ENCODE measurements around the gene ATP5MC3. TPM values are rescaled to one million over a fixed set of nuclear protein-coding genes. Genes with fewer than 3 reads are reported as not detected.
A peak's percentile ranks its signal among the peaks of the same experiment; 100 is the strongest.

ATP5MC3 gene
- total and polyA plus RNA-seq, 2 donors (not counting 3 experiments of a cell fraction or from before 2014, with no cell fraction given) = 201 to 452 TPM

DNA sequence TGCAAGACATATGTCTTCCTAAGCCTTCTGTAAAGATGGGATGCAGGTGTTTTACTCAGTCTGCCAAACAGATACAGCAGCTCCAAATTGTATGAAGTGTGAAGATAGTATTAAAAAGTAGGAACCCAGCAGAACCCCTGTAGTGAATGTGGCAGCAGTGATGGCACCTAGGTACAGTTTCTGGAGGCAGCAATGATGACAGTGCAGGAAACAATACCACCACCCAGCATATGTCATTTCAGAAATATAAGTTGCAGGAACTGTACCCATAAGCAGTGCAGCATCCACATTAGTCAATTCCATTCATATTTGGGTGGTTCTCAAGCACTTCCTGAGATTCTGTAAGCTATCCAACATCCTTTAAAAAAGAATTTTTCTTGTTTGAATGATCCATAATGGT is 46.7 kb upstream of the ATP5MC3 start:
- H3K79me2 ChIP-seq (ENCODE audit: control insufficient read depth, insufficient read depth, low read length) = no peaks in the 10 kb centered on the region
- no TSS peak for BruUV-seq (replicated peaks)
- H3K4me2 ChIP-seq (ENCODE audit: insufficient read depth, low read length) = no peak overlapping the region
- POLR2A ChIA-PET = no interaction called here
- TF ChIP-seq, protein P1, sequence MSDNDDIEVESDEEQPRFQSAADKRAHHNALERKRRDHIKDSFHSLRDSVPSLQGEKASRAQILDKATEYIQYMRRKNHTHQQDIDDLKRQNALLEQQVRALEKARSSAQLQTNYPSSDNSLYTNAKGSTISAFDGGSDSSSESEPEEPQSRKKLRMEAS (IDR thresholded peaks at IDR 0.05; ENCODE audit: insufficient read depth, insufficient read length) = no peak
- TF ChIP-seq FOS (IDR thresholded peaks at IDR 0.05; ENCODE audit: borderline replicate concordance, insufficient read depth, low read length) = no peak
- no peak for TF ChIP-seq JUN (IDR thresholded peaks at IDR 0.05; ENCODE audit: borderline replicate concordance, insufficient read depth, insufficient read length, low read depth)
- TF ChIP-seq EZH2 (IDR thresholded peaks at IDR 0.05; ENCODE audit: borderline replicate concordance, low read depth, low read length, severe bottlenecking) = no peak
- TF ChIP-seq POLR2A (IDR thresholded peaks at IDR 0.05; ENCODE audit: low read depth, low read length) = no peak
- TF ChIP-seq, protein P2, sequence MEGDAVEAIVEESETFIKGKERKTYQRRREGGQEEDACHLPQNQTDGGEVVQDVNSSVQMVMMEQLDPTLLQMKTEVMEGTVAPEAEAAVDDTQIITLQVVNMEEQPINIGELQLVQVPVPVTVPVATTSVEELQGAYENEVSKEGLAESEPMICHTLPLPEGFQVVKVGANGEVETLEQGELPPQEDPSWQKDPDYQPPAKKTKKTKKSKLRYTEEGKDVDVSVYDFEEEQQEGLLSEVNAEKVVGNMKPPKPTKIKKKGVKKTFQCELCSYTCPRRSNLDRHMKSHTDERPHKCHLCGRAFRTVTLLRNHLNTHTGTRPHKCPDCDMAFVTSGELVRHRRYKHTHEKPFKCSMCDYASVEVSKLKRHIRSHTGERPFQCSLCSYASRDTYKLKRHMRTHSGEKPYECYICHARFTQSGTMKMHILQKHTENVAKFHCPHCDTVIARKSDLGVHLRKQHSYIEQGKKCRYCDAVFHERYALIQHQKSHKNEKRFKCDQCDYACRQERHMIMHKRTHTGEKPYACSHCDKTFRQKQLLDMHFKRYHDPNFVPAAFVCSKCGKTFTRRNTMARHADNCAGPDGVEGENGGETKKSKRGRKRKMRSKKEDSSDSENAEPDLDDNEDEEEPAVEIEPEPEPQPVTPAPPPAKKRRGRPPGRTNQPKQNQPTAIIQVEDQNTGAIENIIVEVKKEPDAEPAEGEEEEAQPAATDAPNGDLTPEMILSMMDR (IDR thresholded peaks at IDR 0.05; ENCODE audit: extremely low read depth in 1 of 2, insufficient read depth in 1 of 2, low read depth in 1 of 2, low read length in 2 of 2) = no peak
- TF ChIP-seq MYC (IDR thresholded peaks at IDR 0.05; ENCODE audit: low read depth, low read length) = no peak
- TF ChIP-seq GATA2 (IDR thresholded peaks at IDR 0.05; ENCODE audit: insufficient read depth, insufficient read length, low read depth, low read length) = no peak
- no peak for TF ChIP-seq POLR2AphosphoS5 (IDR thresholded peaks at IDR 0.05; ENCODE audit: insufficient read depth, low read depth, low read length)
- H3K4me1 ChIP-seq (ENCODE audit: control insufficient read depth, extremely low read depth, insufficient read depth, low read length) = no peaks in the 10 kb centered on the region
- CTCF ChIA-PET = interaction anchor here (1.0 kb wide), 1 partner anchor 23 kb away, joined by 3 read pairs; no protein-coding TSS in a partner anchor
- H3K9me1 ChIP-seq (replicated peaks; ENCODE audit: control insufficient read depth, extremely low read depth, insufficient read depth, low read length) = no peaks in the 10 kb centered on the region
- DNase-seq (ENCODE audit: low read depth, low spot score) (no peak), FAIRE-seq (peak; percentile 15)
- no peaks in the 10 kb centered on the region for H4K20me1 ChIP-seq (replicated peaks; ENCODE audit: control insufficient read depth, extremely low read depth, insufficient read depth, low read length)
- no peak overlapping the region for H3K4me3 ChIP-seq (replicated peaks in 1 of 3; ENCODE audit: insufficient read depth in 1 of 3, low read depth in 1 of 3, low read length in 3 of 3)
- H3K9me3 ChIP-seq (replicated peaks; ENCODE audit: control insufficient read depth, insufficient read depth, low read length) = no peaks in the 10 kb centered on the region
- no peak overlapping the region for H3K9ac ChIP-seq (replicated peaks; ENCODE audit: extremely low read depth, insufficient read depth, low read length)
- no peaks in the 10 kb centered on the region for H3K36me3 ChIP-seq (ENCODE audit: control insufficient read depth in 2 of 2, extremely low read depth in 1 of 2, insufficient read depth in 2 of 2, low read length in 2 of 2)
- no peak overlapping the region for H3K27ac ChIP-seq (ENCODE audit: insufficient read depth, low read depth, low read length)
- no peaks in the 10 kb centered on the region for H3K27me3 ChIP-seq (ENCODE audit: control insufficient read depth in 2 of 2, insufficient read depth in 2 of 2, low read length in 2 of 2)
- no peak overlapping the region for H2AFZ ChIP-seq (ENCODE audit: low read depth, low read length)
- dilution Hi-C loops (cut with MboI; ENCODE audit: extremely low pct_ligation_motif_present, low sequenced_read_pairs) (no loop called here), intact Hi-C loops (cut with micrococcal nuclease) (no loop called here)

Data from endothelial cell of umbilical vein (primary cell).